ENCODE measurements around the gene CSAG1. TPM values are rescaled to one million over a fixed set of nuclear protein-coding genes. Genes with fewer than 3 reads are reported as not detected.
"Not testable (repeated sequence)": the region's sequence is repeated elsewhere in the genome, so short reads cannot be mapped to it uniquely, and the experiment has no call there.

CSAG1 gene
- total RNA-seq, 3 donors from 2014 or later (not counting 1 experiment from before 2014, with no cell fraction given) = not detected

- no peak overlapping the region for H3K27ac Mint-ChIP-seq
- ATAC-seq (no peak), DNase-seq (no peak)
- no peaks in the 10 kb centered on the region for H3K4me1 Mint-ChIP-seq
- H3K27me3 Mint-ChIP-seq (ENCODE audit: low read depth in 2 of 2) = peaks cover 0 to 22% of the 10 kb centered on the region in 2 donors
- Histone ChIP-seq H3K36me3 (ENCODE audit: control insufficient read depth, insufficient read depth, low read length) (no peaks in the 10 kb centered on the region), H3K27me3 (ENCODE audit: control insufficient read depth, insufficient read depth, low read length) (no peaks in the 10 kb centered on the region), H3K4me1 (ENCODE audit: control insufficient read depth, insufficient read depth, low read length) (no peaks in the 10 kb centered on the region), H3K9me3 (ENCODE audit: control insufficient read depth, insufficient read depth, low read length) (no peaks in the 10 kb centered on the region), H3K4me3 (ENCODE audit: low read length) (no peak overlapping the region), H3K27ac (ENCODE audit: low read length) (no peak overlapping the region)
- intact Hi-C loops (cut with micrococcal nuclease) = no loop called here
- no peaks in the 10 kb centered on the region for H3K9me3 Mint-ChIP-seq
- no peak for TF ChIP-seq CTCF (IDR thresholded peaks at IDR 0.05)
- H3K36me3 Mint-ChIP-seq = no peaks in the 10 kb centered on the region
- no peak overlapping the region for H3K4me3 Mint-ChIP-seq
- WGBS (ENCODE audit: insufficient coverage) = 67% methylated on average over 1 of the region's 2 CpGs
Observed at GRCh38 chrX:152735101-152735500, 1.6 kb upstream of the CSAG1 start.

- H3K4me1 Mint-ChIP-seq = not testable (repeated sequence)
Observed at GRCh38 chrX:152734143-152734858, 780 bp upstream of the CSAG1 start.

GRCh38 chrX:152725409-152725808, 8.1 kb downstream of the CSAG1 start:
- ATAC-seq (no peak), DNase-seq (no peak)
- H3K36me3 ChIP-seq (ENCODE audit: control insufficient read depth, insufficient read depth, low read length) = no peaks in the 10 kb centered on the region
- intact Hi-C loops (cut with micrococcal nuclease) = no loop called here
- H3K9me3 Mint-ChIP-seq = no peaks in the 10 kb centered on the region
- no peaks in the 10 kb centered on the region for H3K4me1 ChIP-seq (ENCODE audit: control insufficient read depth, insufficient read depth, low read length)
- H3K27ac Mint-ChIP-seq = no peak overlapping the region
- WGBS (ENCODE audit: insufficient coverage) = 88% methylated on average over 5 of the region's 7 CpGs
- H3K36me3 Mint-ChIP-seq = no peaks in the 10 kb centered on the region
- no peak overlapping the region for H3K4me3 Mint-ChIP-seq
- no peak overlapping the region for H3K27ac ChIP-seq (ENCODE audit: low read length)
- no peak overlapping the region for H3K4me3 ChIP-seq (ENCODE audit: low read length)
- no peaks in the 10 kb centered on the region for H3K9me3 ChIP-seq (ENCODE audit: control insufficient read depth, insufficient read depth, low read length)
- peaks cover 0 to 17% of the 10 kb centered on the region in 2 donors for H3K27me3 Mint-ChIP-seq (ENCODE audit: low read depth in 2 of 2)
- H3K27me3 ChIP-seq (ENCODE audit: control insufficient read depth, insufficient read depth, low read length) = no peaks in the 10 kb centered on the region
- no peak for TF ChIP-seq CTCF (IDR thresholded peaks at IDR 0.05)
- no peaks in the 10 kb centered on the region for H3K4me1 Mint-ChIP-seq

More at GRCh38 chrX:152734143-152734858, 780 bp upstream of the CSAG1 start:
- H3K9me3 ChIP-seq (ENCODE audit: control insufficient read depth, insufficient read depth, low read length); H3K27me3 ChIP-seq (ENCODE audit: control insufficient read depth, insufficient read depth, low read length); H3K4me1 ChIP-seq (ENCODE audit: control insufficient read depth, insufficient read depth, low read length); H3K27ac Mint-ChIP-seq; H3K4me3 Mint-ChIP-seq; H3K9me3 Mint-ChIP-seq; H3K4me3 ChIP-seq (ENCODE audit: low read length); H3K27ac ChIP-seq (ENCODE audit: low read length); intact Hi-C loops (cut with micrococcal nuclease); DNase-seq; H3K36me3 ChIP-seq (ENCODE audit: control insufficient read depth, insufficient read depth, low read length); ATAC-seq; H3K36me3 Mint-ChIP-seq: not testable (repeated sequence)
- WGBS (ENCODE audit: insufficient coverage) = 93% methylated on average over 17 of the region's 22 CpGs
- H3K27me3 Mint-ChIP-seq (ENCODE audit: low read depth in 2 of 2) = peaks cover 0 to 30% of the 10 kb centered on the region in 2 donors

- H3K4me1 ChIP-seq (ENCODE audit: control insufficient read depth, insufficient read depth, low read length); H3K27ac Mint-ChIP-seq; H3K27me3 Mint-ChIP-seq (ENCODE audit: low read depth in 2 of 2); H3K9me3 ChIP-seq (ENCODE audit: control insufficient read depth, insufficient read depth, low read length); ATAC-seq; H3K27me3 ChIP-seq (ENCODE audit: control insufficient read depth, insufficient read depth, low read length); DNase-seq; H3K27ac ChIP-seq (ENCODE audit: low read length); intact Hi-C loops (cut with micrococcal nuclease); H3K4me3 Mint-ChIP-seq; H3K4me1 Mint-ChIP-seq; H3K36me3 Mint-ChIP-seq; H3K9me3 Mint-ChIP-seq; H3K36me3 ChIP-seq (ENCODE audit: control insufficient read depth, insufficient read depth, low read length); H3K4me3 ChIP-seq (ENCODE audit: low read length): not testable (repeated sequence)
- WGBS (ENCODE audit: insufficient coverage) = no CpG with 5 or more reads among the region's 35 CpGs
Observed at GRCh38 chrX:152713815-152714787, 19.4 kb downstream of the CSAG1 start, which contains the start of gene MAGEA2B. MAGEA2B (plus strand) TSS chrX:152714628; CDS start chrX:152717107, 2,479 bp downstream.

- H3K9me3 Mint-ChIP-seq; H3K36me3 ChIP-seq (ENCODE audit: control insufficient read depth, insufficient read depth, low read length); H3K9me3 ChIP-seq (ENCODE audit: control insufficient read depth, insufficient read depth, low read length); DNase-seq; H3K27ac Mint-ChIP-seq; H3K27ac ChIP-seq (ENCODE audit: low read length); H3K36me3 Mint-ChIP-seq; H3K4me1 ChIP-seq (ENCODE audit: control insufficient read depth, insufficient read depth, low read length); H3K27me3 ChIP-seq (ENCODE audit: control insufficient read depth, insufficient read depth, low read length); H3K27me3 Mint-ChIP-seq (ENCODE audit: low read depth in 2 of 2); H3K4me3 ChIP-seq (ENCODE audit: low read length); intact Hi-C loops (cut with micrococcal nuclease); H3K4me1 Mint-ChIP-seq; H3K4me3 Mint-ChIP-seq; ATAC-seq: not testable (repeated sequence)
- no CpG with 5 or more reads among the region's 5 CpGs for WGBS (ENCODE audit: insufficient coverage)
Observed at GRCh38 chrX:152713195-152713594, 20.3 kb downstream of the CSAG1 start.

GRCh38 chrX:152709173-152709572, 24.3 kb downstream of the CSAG1 start, which contains the start of gene CSAG2:
CSAG2 (minus strand) TSS chrX:152709273; CDS start chrX:152709112, 161 bp downstream.
- H3K27me3 ChIP-seq (ENCODE audit: control insufficient read depth, insufficient read depth, low read length); H3K4me3 Mint-ChIP-seq; H3K9me3 ChIP-seq (ENCODE audit: control insufficient read depth, insufficient read depth, low read length); intact Hi-C loops (cut with micrococcal nuclease); H3K9me3 Mint-ChIP-seq; H3K27ac ChIP-seq (ENCODE audit: low read length); H3K36me3 ChIP-seq (ENCODE audit: control insufficient read depth, insufficient read depth, low read length); DNase-seq; ATAC-seq; H3K36me3 Mint-ChIP-seq; H3K4me3 ChIP-seq (ENCODE audit: low read length); H3K27me3 Mint-ChIP-seq (ENCODE audit: low read depth in 2 of 2); H3K27ac Mint-ChIP-seq; H3K4me1 ChIP-seq (ENCODE audit: control insufficient read depth, insufficient read depth, low read length); H3K4me1 Mint-ChIP-seq: not testable (repeated sequence)
- no CpG with 5 or more reads among the region's 2 CpGs for WGBS (ENCODE audit: insufficient coverage)

All from natural killer cell (primary cell).